AG09319 (cell line): Measurements from ENCODE around the gene SCT.

Experiments used
- DNase-seq: peaks from one replicate; pipeline ENCODE4 v3.0.0-alpha.2; 2010; ENCODE audit warnings: low read depth; ENCODE audit errors: extremely low read depth
- CTCF ChIP-seq: IDR thresholded peaks from 2 replicates; pipeline ENCODE4 v1.5.1; 2011; ENCODE audit warnings: low read depth, mild to moderate bottlenecking, inconsistent platforms, low read length, moderate library complexity

SCT gene

GRCh38 chr11:589798-590197, 37.2 kb downstream of the SCT start:
- no peak for TF ChIP-seq CTCF
- no peak for DNase-seq

- no peak for DNase-seq
- TF ChIP-seq CTCF, result no peak
Measured at GRCh38 chr11:587978-588380, 39.0 kb downstream of the SCT start.

GRCh38 chr11:587546-587945, 39.4 kb downstream of the SCT start:
- no peak for DNase-seq
- TF ChIP-seq CTCF, result no peak

GRCh38 chr11:586376-587316, 40.3 kb downstream of the SCT start:
- no peak for TF ChIP-seq CTCF

GRCh38 chr11:584287-584686, 42.7 kb downstream of the SCT start:
- DNase-seq, result no peak
- TF ChIP-seq CTCF, result no peak

More at GRCh38 chr11:586376-587316, 40.3 kb downstream of the SCT start:
- no peak for DNase-seq

- no peak for DNase-seq
- no peak for TF ChIP-seq CTCF
Measured at GRCh38 chr11:581752-582151, 45.2 kb downstream of the SCT start.

GRCh38 chr11:581342-581741, 45.6 kb downstream of the SCT start:
- no peak for DNase-seq
- no peak for TF ChIP-seq CTCF
